OCI-LY7 (cell line): ENCODE measurements around the gene C12orf75. TPM values are rescaled to one million over a fixed set of nuclear protein-coding genes. Genes with fewer than 3 reads are reported as not detected.
A peak's percentile ranks its signal among the peaks of the same experiment; 100 is the strongest.

Experiments used
- BruUV-seq: library from RNA; stranded (reverse); fragments of 400-500 nt; replicated peaks from 2 replicates; lab custom pipeline; 2021; lab: Mats Ljungman, UMichigan
- CTCF ChIA-PET: fragments of 300-600 bp; sonication (Branson Sonifier 250); formaldehyde crosslinking; loops from one replicate; lab custom pipeline; 2022; ENCODE audit warnings: antibody characterized with exemption; ENCODE audit not compliant: unreplicated experiment; lab: Charles Lee
- POLR2A ChIA-PET: fragments of 300-600 bp; sonication (Branson Sonifier 250); formaldehyde crosslinking; loops from one replicate; lab custom pipeline; 2022; ENCODE audit warnings: antibody characterized with exemption; lab: Charles Lee
- DNase-seq: peaks from one replicate; pipeline ENCODE4 v3.0.0-alpha.2; 2015; ENCODE audit warnings: low spot score
- H2AFZ ChIP-seq: fragments of 200-600 bp; sonication (generic), shearing (Covaris generic); 2 replicates; pipeline ENCODE4 v1.6.1; 2014; ENCODE audit warnings: mild to moderate bottlenecking, antibody characterized with exemption, low read length, moderate library complexity
- H3K27ac ChIP-seq: fragments of 200-600 bp; sonication (generic); 2 replicates; pipeline ENCODE4 v1.5.1; 2014; ENCODE audit warnings: mixed run types, low read depth, mild to moderate bottlenecking, moderate library complexity, low read length, inconsistent platforms; ENCODE audit not compliant: poor library complexity, severe bottlenecking
- H3K36me3 ChIP-seq: fragments of 200-600 bp; sonication (generic); 2 replicates; pipeline ENCODE4 v1.6.1; 2014; ENCODE audit warnings: mild to moderate bottlenecking, antibody characterized with exemption, low read length, moderate library complexity, mixed read lengths; ENCODE audit not compliant: insufficient read depth
- H3K4me1 ChIP-seq: fragments of 200-600 bp; sonication (generic); 2 replicates; pipeline ENCODE4 v1.5.1; 2014; ENCODE audit warnings: mild to moderate bottlenecking, low read length; ENCODE audit not compliant: insufficient read depth, poor library complexity, severe bottlenecking
- H3K4me2 ChIP-seq: fragments of 200-600 bp; sonication (generic); 2 replicates; pipeline ENCODE4 v1.6.1; 2014; ENCODE audit warnings: mild to moderate bottlenecking, low read length
- H3K4me3 ChIP-seq: fragments of 200-600 bp; sonication (generic); 2 replicates; pipeline ENCODE4 v1.5.1; 2014; ENCODE audit warnings: mild to moderate bottlenecking, low read depth, low read length; ENCODE audit not compliant: poor library complexity, severe bottlenecking
- H3K79me2 ChIP-seq: fragments of 200-600 bp; sonication (generic); 2 replicates; pipeline ENCODE4 v1.6.1; 2016; ENCODE audit warnings: low read depth, mild to moderate bottlenecking, low read length, moderate library complexity, mixed read lengths; ENCODE audit not compliant: insufficient read depth
- H3K9me2 ChIP-seq: fragments of 200-600 bp; sonication (generic); 2 replicates; pipeline ENCODE4 v1.6.1; 2016; ENCODE audit warnings: mild to moderate bottlenecking, low read length, mixed read lengths; ENCODE audit not compliant: insufficient read depth
- H3K9me3 ChIP-seq: fragments of 200-600 bp; sonication (generic); 2 replicates; pipeline ENCODE4 v1.6.1; 2014; ENCODE audit warnings: mild to moderate bottlenecking, mixed run types, low read length, mixed read lengths
- H4K20me1 ChIP-seq: fragments of 200-600 bp; sonication (generic); 2 replicates; pipeline ENCODE4 v1.6.1; 2014; ENCODE audit warnings: mild to moderate bottlenecking, antibody characterized with exemption, low read length, moderate library complexity, mixed read lengths; ENCODE audit not compliant: insufficient read depth
- EZH2phosphoT487 ChIP-seq: fragments of 200-600 bp; sonication (generic); IDR thresholded peaks from 2 replicates; pipeline ENCODE4 v1.6.1; 2018; ENCODE audit warnings: low read depth, borderline replicate concordance, mild to moderate bottlenecking, mixed run types, antibody characterized with exemption, low read length, moderate library complexity, mixed read lengths
- intact Hi-C: fragments of 100-400 bp; cut with micrococcal nuclease; formaldehyde crosslinking; loops from one replicate; pipeline ENCODE4 v1.10.0; 2022; ENCODE audit not compliant: unreplicated experiment
- total RNA-seq, 2 experiments: library from RNA; depleted of rRNA in 1 of 2; stranded (reverse); fragments of >200 nt in 1 of 2; shearing (Covaris generic) in 1 of 2; gene quantifications; 2 replicates each; pipeline ENCODE4 v1.2.3, GENCODE V29; 2014 to 2022
- TF ChIP-seq, protein P1 (sequence below): fragments of 200-600 bp; sonication (generic); conservative IDR thresholded peaks from 2 replicates; pipeline ENCODE4 v1.5.1; 2014; ENCODE audit warnings: mild to moderate bottlenecking, antibody characterized with exemption, low read length, moderate library complexity, mixed read lengths

The C12orf75 gene
- total RNA-seq, 2 experiments from 2014 or later, result 147 to 505 TPM

DNA sequence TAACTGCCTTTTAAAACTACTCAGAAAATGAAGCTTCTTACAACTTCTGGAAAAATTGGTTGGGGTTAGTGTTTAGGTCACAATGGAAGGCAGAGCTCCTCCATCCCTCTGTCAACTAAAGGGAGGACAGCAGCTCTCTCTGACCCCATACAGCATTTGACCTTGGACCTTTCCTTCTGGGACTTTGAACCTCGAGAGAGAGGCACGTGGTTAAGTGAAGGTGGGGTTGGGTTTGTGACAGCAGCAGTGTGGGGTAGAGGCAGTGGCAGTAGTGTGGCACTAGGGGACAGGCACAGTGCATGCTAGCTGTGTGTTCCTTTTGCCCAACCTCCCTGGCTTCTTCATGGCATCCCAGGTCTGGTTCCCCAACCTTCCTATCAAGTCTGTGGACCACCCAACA is 9.4 kb upstream of the C12orf75 start:
- BruUV-seq, result no TSS peak
- Histone ChIP-seq H3K27ac (no peak overlapping the region), H3K9me2 (no peaks in the 10 kb centered on the region), H3K9me3 (no peaks in the 10 kb centered on the region), H3K4me2 (peak overlapping the region; percentile 45), H4K20me1 (no peaks in the 10 kb centered on the region), H2AFZ (peak overlapping the region; percentile 83; the same call in 1 of the 2 replicates), H3K4me1 (peaks cover 66% of the 10 kb centered on the region), H3K79me2 (no peaks in the 10 kb centered on the region), H3K4me3 (no peak overlapping the region), H3K36me3 (no peaks in the 10 kb centered on the region)
- peak; percentile 65 for DNase-seq
- ChIA-PET CTCF (interaction anchor here (0.6 to 2.8 kb wide), 7 partner anchors 8 to 61 kb away, joined by 3 to 12 read pairs (median 4); no protein-coding TSS in a partner anchor), POLR2A (interaction anchor here (0.6 to 3.1 kb wide), 13 partner anchors 11 to 85 kb away, joined by 3 to 54 read pairs (median 4); partner anchors contain the start of genes APPL2 and C12orf75)
- no peak for TF ChIP-seq EZH2phosphoT487
- TF ChIP-seq, protein P1, sequence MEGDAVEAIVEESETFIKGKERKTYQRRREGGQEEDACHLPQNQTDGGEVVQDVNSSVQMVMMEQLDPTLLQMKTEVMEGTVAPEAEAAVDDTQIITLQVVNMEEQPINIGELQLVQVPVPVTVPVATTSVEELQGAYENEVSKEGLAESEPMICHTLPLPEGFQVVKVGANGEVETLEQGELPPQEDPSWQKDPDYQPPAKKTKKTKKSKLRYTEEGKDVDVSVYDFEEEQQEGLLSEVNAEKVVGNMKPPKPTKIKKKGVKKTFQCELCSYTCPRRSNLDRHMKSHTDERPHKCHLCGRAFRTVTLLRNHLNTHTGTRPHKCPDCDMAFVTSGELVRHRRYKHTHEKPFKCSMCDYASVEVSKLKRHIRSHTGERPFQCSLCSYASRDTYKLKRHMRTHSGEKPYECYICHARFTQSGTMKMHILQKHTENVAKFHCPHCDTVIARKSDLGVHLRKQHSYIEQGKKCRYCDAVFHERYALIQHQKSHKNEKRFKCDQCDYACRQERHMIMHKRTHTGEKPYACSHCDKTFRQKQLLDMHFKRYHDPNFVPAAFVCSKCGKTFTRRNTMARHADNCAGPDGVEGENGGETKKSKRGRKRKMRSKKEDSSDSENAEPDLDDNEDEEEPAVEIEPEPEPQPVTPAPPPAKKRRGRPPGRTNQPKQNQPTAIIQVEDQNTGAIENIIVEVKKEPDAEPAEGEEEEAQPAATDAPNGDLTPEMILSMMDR, result peak; percentile 84
- intact Hi-C loops, result loop anchor here (1.0 to 5.0 kb wide), 3 partner anchors 36 to 62 kb away; no protein-coding TSS in a partner anchor

DNA sequence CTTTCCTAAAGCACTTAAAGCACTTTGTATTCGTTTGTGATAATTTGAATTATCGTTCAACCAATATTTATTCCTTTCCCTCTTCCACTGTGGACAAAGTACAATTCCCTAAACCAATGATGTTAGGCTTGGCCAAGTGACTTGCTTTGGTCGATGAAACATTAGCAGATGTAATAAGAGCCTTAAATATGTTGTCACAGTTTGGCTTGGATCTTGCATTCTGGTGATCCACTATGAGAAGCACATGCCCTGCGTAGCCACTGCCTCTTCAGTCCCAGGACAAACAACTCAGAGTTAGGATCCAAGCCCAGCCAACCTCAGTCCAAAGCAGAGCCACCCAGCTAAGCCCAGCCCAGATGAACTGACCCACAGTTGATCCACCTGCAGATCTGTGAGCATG is 8.4 kb upstream of the C12orf75 start:
- H3K4me2 ChIP-seq, result peak overlapping the region; percentile 45
- peaks cover 76% of the 10 kb centered on the region for H3K4me1 ChIP-seq
- no peak for TF ChIP-seq EZH2phosphoT487
- TF ChIP-seq, protein P1, result no peak
- H3K36me3 ChIP-seq, result no peaks in the 10 kb centered on the region
- BruUV-seq, result no TSS peak
- ChIA-PET POLR2A (interaction anchor here (0.6 to 3.1 kb wide), 7 partner anchors 10 to 60 kb away, joined by 3 to 54 read pairs (median 6); partner anchors contain the start of gene C12orf75), CTCF (no interaction called here)
- H3K27ac ChIP-seq, result no peak overlapping the region
- H3K9me3 ChIP-seq, result no peaks in the 10 kb centered on the region
- no peaks in the 10 kb centered on the region for H3K9me2 ChIP-seq
- intact Hi-C loops, result loop anchor here (5.0 kb wide), 1 partner anchor 35 kb away; no protein-coding TSS in a partner anchor
- no peaks in the 10 kb centered on the region for H3K79me2 ChIP-seq
- peak overlapping the region; percentile 83; the same call in 1 of the 2 replicates for H2AFZ ChIP-seq
- H4K20me1 ChIP-seq, result no peaks in the 10 kb centered on the region
- no peak for DNase-seq
- no peak overlapping the region for H3K4me3 ChIP-seq

DNA sequence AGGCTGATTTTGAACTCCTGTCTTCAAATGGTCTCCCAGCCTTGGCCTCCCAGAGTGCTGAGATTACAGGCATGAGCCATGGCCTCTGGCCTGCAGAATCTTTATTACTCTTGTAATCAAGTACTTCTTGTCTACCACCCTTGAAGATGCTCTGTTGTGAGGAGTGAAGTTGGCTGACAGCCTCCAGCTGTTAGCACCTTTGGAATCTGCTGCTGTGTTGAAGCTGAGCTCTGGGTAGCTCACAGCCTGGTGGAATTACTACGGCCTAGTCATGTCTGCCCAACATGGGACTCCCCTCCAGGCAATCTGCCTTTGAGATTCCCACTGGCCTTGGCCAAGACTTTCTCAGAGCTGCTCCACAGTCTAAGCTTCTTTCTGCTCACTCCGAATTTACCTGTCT is 5.8 kb upstream of the C12orf75 start:
- BruUV-seq, result no TSS peak
- no peak overlapping the region for H3K4me3 ChIP-seq
- H4K20me1 ChIP-seq, result no peaks in the 10 kb centered on the region
- no peaks in the 10 kb centered on the region for H3K79me2 ChIP-seq
- peak overlapping the region; percentile 38; the same call in 1 of the 2 replicates for H2AFZ ChIP-seq
- no peaks in the 10 kb centered on the region for H3K9me2 ChIP-seq
- H3K36me3 ChIP-seq, result no peaks in the 10 kb centered on the region
- no peak overlapping the region for H3K4me2 ChIP-seq
- DNase-seq, result no peak
- ChIA-PET CTCF (interaction anchor here (1.0 kb wide), 1 partner anchor 34 kb away, joined by 3 read pairs; no protein-coding TSS in a partner anchor), POLR2A (interaction anchor here (0.9 to 1.6 kb wide), 2 partner anchors 33 to 39 kb away, joined by 3 to 6 read pairs; no protein-coding TSS in a partner anchor)
- H3K4me1 ChIP-seq, result peaks cover 96% of the 10 kb centered on the region
- no peak overlapping the region for H3K27ac ChIP-seq
- intact Hi-C loops, result loop anchor here (5.0 kb wide), 1 partner anchor 33 kb away; no protein-coding TSS in a partner anchor
- TF ChIP-seq EZH2phosphoT487, result no peak
- TF ChIP-seq, protein P1, result no peak
- no peaks in the 10 kb centered on the region for H3K9me3 ChIP-seq
